GM19351 (cell line): ENCODE measurements around the gene PIP5K1C.

Experiments used
- ATAC-seq: cut with Tn5 transposase; IDR thresholded peaks from one replicate; pipeline ENCODE4 v1.9.1; 2021; ENCODE audit warnings: mild to moderate bottlenecking, moderate library complexity; ENCODE audit not compliant: unreplicated experiment

PIP5K1C gene

DNA sequence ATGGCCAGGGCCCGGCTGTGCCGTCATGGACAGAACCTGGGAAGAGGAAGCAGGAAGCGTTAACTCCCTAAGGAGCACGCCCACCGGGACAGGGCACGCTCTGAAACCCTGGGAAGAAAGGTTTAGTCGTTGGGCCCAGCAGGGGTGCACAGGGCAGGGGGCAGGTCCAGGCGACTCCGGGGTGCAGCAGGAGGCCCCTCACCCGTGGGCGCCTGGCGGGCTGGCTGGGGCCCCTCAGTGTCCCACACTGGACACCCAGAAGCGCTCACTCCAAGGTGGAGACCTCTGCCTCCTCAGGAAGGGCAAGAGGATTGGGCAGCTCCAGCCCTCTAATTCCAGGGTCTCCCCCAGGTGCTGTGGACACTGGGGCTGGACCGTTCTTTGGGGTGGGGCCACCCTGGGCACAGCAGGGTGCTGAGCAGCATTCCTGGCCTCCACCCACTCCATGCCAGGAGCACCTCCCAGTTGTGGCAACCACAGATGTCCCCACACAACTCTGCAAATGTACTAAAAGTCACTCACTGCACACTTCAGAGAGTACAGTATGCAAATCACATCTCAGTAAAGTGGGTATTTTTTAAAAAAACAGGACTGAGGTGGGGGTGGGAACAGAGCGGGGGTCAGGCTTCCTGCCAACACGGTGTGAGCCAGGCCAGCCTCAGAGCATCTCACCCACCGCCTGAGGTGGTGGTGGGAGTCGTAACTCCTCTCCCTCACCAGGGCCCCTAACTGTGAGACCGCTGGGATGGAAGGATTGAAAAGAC is 35.2 kb downstream of the PIP5K1C start:
- no peak for ATAC-seq

DNA sequence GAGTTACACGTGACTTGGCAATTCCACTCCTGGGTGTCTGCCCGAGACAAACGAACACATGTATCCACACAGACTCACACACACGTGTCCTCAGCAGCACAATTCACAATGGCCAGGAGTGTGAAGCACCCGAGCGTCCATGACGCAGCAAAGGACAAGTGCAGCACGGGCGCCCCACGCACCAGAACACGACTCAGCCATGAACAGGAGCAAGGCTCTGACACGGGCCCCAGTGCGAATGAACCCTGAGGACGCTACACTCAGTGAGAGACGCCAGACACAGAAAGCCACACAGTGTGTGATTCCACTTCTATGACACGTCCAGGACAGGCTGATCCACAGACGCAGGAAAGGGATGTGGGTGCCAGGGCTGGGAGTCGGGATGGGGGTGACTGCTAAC is 36.4 kb downstream of the PIP5K1C start:
- no peak for ATAC-seq

DNA sequence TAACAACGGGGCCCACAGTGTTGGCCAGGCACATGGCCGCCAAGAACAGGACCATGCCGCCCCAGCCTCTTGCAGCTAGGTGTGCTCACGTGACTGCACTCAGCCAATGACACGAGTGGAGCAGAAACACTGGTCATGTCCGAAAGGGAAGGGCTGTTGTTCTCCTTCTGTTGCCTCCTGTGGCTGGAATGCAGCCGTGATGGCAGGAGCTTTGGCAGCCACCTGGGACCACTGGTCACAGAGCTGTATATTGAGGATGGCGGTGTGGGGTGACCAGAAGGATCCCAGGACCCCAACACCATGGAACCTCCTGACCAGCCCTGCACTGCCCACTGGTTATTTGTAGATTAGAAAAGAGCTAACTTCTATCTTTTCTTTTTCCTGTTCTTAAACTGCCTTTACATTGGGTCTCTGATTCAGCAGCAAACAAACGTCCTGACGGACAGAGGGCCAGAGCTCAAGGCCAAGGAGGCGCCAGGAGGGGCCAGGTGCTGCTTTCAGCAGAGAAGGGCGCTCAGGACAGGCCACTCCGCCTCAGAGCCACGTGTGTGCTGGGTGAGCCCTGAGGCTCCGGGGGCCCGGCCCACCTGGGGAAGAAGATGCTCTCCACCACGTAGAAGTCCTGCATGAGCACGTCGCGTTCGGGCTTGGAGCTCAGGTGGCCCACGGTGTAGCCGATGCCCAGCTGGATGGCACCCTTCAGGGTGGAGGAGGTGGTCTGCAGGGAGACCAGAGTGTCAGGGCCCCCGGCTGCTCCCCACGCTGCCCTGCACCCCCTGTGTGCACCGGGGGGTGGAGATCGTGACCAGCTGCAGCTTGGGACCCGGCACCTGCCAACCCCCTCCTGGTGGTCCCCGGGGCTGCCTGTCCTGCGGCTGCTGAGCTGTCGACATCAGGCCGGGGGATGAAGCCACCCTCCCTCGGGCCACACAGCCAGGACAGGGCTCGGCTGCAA is 38.7 kb downstream of the PIP5K1C start:
- no peak for ATAC-seq

DNA sequence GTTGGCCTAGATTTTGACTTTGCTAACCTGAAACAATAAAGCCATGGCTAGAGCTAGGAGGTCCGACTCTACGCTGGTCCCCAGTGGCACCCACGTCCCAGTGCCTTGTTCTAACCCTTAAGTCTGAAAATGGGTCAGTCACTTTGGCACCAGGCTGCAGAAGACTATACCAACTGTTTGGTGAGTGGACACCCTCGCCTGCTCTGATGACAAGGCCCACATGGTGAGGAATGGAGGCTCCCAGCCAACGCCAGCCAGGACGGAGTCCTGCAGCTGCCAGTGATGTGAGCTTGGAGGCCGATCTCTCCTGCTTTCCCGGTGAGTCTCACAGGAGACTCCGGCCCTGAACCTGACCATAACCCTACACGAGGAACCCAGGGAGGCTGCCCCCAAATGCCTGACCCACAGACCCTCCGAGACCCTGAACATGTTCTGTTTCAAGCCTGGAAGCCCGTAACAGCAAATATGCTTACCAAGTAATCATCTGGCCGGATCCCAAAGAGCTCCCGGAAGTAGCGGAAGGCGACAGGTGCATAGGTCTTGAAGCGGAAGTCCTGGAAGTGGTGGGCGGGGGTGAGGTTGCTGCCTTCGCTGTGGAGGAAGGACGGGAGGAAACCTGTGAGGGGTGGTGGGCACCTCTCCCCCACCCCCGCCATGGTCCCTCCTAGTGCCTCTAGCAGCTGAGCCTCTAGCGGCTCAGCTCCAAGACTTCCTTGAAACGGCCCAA is 39.6 kb downstream of the PIP5K1C start:
- no peak for ATAC-seq

DNA sequence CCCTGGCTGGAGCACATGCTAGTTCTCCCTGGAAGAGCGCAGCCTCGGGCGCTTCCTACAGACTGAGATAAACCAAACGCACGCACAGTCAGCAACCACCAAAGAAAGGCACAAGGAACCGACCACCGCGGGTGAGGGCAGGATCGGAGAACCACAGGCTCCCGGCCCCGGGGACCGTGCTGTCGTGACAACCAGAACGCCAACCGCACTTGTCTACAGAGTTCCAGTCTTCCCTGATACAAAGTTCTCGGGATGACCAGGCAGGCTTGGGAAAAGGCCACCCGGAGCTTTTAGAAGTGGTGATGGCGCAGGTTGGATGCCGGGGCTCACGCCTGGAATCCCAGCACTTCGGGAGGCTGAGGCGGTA is 40.5 kb downstream of the PIP5K1C start:
- no peak for ATAC-seq

DNA sequence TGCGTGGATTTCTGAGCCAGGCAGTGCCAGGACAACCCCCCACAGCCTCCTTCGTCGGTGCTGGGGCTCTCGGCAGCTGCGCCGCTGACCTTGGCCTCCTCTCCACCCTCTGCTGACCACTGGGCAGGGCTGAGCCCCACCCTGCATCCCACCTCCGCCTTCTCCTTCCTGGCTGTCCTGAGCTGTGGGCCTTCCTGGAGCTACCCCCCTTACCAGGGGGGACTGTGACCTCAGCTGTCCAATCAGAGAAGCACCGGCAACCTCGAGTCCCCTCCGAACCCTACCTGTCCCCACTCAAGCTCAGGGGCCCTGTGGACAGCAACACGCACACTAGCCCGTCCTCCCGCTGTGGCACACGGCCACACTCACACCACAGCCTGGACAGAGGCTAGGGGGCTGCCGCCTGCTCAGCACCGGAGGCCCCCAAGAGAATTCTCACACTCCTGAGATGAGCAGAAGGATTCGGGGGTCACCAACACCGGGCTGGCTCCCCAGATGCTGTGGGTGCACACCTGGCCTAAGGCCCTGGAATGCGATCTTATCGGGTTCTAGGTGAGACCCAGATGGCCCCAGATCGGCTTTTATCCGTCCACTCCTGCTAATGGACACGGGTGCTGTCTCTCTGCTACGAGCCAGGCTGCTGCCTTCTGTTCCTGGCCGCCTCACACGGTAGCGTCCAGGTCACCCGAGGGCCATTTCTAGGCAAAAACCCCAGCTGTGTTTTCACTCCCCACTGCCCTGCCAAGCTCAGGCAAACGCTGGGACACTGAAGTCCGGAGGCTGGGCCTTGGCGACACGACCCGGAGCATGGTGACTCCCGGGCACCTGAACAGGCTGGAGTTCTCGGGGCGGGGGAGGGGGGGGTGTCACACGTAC is 41.2 kb downstream of the PIP5K1C start:
- ATAC-seq, result no peak

DNA sequence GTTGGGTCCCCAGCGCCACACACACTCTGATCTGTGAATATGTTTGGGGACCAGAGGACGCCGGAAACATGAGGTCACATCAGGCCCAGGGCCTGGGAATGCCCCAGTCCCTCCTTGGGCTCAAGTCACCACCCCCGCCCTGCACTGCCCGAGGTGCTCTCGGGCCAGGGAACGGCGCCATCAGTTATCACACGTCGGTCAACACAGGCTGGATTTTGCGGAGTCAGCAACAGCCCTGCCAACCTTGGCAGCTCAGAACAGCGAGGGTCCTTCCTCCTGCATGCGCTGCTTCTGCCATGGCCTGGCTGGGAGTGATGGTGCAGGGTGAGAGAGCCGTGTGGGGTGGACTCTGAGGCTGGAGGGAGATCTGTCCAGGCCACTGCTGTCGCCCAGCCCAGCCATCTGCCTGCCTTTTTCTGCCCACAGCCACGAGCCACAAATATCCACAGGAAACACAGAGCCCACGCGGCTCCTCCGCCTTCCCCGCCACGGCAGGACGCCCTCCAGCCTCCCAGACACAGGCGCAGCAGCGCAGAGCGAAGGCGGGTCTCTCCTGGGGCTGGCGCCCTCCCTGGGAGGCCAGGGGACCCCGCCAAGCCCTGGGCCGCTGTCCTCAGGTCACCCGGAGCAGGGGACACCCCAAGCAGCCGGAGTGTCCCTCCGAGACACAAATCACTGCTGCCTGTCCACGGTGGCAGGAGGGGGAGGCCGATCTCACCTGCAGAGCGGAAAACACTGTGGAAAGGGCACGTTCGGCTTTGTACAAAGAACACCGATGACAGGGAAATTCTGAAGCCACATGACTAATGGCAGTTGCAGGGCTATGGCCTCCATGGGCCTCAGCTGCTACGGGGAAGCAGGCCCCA is 42.0 kb downstream of the PIP5K1C start:
- ATAC-seq, result no peak

DNA sequence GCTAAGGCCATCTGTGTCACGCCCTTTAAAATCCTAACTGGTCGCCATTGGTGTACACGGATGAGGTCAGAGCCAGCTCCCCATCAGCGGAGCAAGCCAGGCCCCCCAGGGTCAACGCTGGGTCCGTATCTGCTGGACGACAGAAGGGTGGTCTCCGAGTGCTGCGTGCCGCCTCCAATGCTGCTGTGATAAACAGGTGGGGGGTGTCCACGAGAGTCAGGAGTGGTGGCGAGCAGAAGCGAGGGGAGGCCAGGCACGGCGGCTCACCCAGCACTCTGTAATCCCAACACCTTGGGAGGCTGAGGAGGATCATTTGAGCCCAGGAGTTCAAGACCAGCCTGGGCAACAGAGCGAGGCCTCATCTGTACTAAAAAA is 42.9 kb downstream of the PIP5K1C start:
- ATAC-seq, result no peak

DNA sequence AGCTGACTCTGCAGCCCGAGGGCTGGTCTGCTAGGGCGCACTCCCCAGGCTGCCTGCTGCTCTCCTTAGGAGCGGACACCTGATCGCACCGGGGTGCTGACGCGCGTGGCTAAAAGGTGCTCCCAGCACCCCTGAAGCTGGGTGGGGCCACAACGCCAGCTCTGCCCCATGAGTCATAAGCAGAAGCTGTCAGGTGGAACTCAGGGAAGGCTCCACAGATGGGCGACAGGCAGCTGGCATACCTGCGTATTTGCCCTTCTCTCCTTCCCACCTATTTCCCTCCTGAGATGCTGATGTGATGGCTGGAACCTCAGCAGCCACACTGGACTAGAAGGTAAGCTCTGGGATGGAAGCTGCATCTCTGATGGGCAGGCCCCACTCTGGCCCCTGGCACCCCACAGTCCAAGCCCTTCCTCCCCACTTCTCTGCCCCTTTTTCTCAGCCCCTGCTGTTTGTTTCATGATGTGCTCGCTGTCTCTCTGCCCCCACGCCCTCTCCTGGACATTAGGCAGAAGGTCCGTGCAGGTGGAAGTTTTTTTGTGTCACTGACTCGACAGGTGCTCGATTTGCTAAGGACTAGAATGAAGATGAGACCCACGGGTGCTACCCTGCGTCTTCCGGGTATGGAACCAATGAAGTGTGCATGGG is 43.4 kb downstream of the PIP5K1C start:
- no peak for ATAC-seq

DNA sequence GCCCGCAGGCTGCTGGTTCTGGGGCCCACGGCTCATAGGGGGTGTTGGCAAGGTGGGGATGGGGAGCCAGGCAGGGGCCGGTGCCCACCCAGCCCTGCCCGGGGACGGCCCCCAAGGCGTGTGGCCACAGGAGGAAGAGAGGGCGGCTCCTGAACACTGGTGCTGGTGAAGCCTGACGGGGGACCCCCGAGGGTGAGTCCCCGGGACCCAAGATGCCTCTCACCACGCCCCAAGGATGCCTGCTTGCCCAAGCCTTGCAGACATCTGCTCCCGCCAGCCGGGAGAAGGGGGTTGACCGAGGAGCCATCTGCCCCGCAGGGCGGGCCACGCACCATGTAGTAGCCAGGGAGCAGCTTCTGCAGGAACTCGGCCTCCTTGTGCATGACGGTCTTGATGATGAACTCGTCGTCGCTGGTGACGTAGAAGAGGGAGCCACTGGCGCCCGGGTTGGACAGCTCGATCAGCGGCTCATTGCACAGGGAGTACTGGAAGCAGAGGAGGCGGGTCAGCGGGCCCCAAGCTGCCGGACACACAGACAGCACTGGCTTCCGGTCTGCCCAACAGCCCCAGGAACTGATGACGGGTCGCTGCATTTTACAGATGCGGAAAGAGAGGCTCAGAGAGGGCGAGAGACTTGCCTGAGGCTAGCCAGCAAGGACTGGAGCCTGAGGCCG is 44.1 kb downstream of the PIP5K1C start:
- no peak for ATAC-seq

DNA sequence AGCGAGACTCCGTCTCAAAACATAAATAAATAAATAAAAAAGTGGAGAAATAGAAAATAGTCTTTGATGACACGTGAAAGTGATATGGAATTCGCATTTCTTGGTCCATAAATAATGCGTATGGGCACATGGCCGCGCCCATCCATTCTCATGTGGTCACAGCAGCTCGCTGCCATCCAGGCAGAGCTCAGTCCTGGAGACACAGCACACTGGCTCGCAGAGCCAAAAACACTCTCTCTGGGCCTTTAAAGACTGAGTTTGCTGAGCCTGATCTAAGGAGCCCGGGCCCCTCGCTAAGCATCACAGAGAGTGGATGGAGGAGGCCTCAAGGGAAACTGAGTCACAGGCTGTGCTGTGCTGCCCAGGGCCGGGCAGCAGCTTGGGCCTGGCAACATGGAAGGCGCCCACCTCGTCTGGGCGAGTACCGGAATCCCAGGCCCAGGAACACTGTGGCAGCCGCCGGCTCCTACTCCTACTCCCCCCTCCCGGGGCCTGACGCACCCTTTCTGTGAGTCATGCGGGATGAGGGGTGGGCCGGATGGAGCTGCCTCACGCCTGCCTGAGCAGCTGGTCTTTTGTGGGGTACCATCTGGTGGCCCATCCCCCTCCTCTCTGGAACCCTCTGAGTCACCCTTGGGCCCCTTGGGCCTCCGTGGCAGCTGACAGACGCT is 44.7 kb downstream of the PIP5K1C start:
- no peak for ATAC-seq

DNA sequence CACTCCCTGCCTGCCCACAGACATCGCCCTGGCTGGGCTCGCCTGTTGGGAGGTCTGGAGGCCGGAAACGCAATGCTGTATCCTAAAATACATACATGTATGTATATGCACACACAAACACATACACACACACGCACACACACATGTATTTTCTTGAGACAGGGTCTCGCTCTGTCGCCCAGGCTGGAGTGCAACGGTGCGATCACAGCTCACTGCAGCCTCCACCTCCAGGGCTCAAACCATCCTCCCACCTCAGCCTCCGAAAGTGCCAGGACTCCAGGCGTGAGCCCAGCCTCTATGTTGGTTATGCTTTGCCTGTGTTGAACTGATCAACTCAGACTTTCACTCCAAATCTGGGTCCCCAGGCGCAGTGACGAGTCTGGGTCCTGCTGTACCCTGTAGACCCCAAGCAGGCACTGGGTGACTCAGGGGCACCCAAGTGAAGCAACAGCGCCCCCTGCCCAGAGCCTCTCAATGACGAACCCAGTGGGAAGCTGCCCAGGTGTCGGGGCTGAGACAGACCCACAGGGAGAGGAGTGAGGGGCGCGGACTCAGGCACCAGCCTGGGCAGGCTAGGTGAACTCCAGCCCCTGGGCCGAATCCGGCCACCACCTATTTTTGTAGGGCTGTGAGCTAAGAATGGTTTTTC is 46.3 kb downstream of the PIP5K1C start:
- no peak for ATAC-seq

DNA sequence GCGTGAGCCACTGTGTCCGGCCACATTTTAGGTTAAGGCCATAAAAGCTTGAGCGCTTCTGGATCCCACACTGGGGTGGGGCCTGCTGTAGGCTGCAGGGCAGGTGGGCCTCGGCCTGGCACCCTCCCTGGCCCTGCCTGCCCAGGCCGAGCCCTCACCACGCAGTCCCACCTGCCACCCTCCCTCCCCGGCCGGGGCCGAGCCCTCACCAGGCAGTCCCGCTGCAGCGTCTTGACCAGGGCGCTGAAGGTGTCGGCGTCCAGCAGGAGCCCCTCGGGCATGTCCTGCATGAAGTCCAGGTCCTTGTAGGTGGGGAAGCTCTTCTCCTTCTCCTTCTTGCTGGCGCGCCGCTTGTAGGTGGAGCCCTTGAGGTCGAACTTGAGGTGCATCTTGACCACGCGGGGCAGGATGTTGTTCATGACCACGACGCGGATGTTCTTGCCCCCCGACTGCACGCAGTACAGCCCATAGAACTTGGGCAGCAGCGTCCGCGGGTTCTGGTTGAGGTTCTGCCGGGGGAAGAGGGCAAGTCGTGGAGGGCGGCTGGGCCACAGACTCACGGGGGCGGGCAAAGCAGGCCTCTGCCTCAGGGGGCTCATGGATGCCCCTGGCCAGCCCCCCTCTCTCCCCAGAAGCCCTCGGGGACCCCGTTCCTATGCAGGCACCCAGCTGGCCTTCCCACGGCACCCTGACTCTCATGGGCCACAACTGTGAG is 47.0 kb downstream of the PIP5K1C start:
- no peak for ATAC-seq

DNA sequence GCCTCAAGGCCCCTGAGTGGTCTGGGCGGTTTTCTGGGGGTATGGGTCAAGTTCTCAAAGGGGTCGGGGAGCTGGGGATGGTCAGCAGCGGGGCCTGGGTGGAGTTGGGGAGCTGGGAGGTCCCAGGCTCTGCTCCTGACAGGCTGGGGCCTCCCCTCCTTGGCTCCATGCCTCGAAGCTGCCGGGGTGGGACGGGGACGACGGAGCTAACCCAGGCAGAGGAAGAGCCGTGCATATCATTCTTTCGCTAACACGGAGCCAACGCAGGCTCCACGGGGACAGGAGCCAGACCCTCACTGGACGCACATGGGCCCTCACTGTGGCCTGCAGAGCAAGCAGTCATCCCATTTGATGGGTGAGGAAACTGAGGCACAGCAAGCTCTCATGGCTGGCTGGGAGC is 47.8 kb downstream of the PIP5K1C start:
- ATAC-seq, result no peak

DNA sequence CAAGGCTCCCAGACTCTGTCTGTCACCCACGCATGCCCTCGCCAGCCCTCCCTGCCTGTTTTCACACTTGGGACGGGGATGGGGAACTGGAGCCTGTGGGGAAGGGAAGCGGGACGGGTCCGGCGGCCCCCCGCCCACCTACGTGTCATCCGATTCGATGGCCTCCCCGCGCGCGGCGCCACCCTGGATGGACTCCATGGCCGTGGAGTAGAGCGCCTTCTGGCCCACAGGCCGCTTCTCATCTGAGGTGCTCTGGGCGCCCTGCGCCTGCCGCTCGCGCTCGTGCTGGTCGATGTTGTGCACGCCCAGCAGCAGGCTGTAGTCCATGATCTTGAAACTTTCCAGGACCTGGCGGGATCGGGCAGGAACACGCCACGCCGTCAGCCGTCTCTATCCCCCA is 48.6 kb downstream of the PIP5K1C start:
- no peak for ATAC-seq

DNA sequence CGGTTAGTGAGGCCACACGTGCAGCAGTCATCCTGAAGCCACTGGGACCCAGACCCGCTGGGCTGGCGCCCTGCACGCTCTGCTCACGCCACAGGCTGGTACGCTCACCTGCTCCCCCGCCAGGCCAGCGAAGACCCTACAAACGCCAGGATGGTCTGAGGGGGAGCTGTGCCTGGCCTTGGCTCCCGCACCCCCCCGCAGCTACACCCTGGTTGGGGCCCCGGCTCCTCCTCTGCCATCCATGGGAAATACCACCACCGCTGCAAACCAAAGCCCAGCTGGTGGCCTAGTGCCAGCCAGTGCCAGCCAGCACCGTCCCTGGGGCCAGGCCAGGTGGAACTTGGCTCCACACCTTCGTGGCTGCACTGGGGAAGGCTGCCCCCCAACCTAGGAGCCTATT is 50.4 kb downstream of the PIP5K1C start:
- ATAC-seq, result no peak
